Omental fat pad (tissue), 4 donors: Measurements from ENCODE around the gene AKAP1. TPM values are rescaled to one million over a fixed set of nuclear protein-coding genes. Genes with fewer than 3 reads are reported as not detected.

ENCODE experiments used
- ATAC-seq: fragments of 150-250 bp; one replicate; pipeline ENCODE4 v1.9.1; 2016; ENCODE audit warnings: mild to moderate bottlenecking, moderate library complexity; ENCODE audit not compliant: low FRiP score
- DNase-seq: peaks from one replicate; pipeline ENCODE4 v3.0.0-alpha.2; 2019; ENCODE audit warnings: low spot score
- total RNA-seq, 4 donors: library from RNA; depleted of rRNA; stranded (reverse); fragments of >200 nt; gene quantifications; one replicate each; pipeline ENCODE4 v1.1.0, GENCODE V29; 2016
- TF ChIP-seq, protein P1 (sequence below), 3 donors: fragments of 450-650 bp; IDR thresholded peaks; one replicate each; pipeline ENCODE4 v1.5.1; 2016 to 2017; ENCODE audit warnings: antibody characterized with exemption in 3 of 3, mild to moderate bottlenecking in 3 of 3, moderate library complexity in 2 of 3

AKAP1 gene
- total RNA-seq, 4 donors from 2014 or later, result 29.4 to 89.0 (median 36.1) TPM

DNA sequence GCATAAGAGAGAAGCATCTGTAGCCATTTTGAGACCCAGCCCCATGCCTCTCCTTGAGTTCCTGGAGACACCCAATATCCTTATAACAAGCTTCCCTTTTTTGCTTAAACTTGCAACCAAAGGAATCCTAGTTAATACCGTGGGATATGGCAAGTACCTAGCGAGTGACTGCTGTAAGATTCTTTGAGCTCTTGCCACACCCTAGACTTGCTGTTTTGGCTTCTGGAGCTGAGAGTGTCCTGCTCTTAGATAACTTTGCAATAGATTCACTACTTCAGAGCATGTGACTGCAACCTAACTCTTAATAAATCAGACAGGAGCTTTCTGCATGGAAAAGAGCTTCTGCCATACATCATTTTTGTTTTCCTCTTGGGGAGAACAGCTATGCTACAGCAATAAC is 58.3 kb downstream of the AKAP1 start:
- TF ChIP-seq, protein P1, sequence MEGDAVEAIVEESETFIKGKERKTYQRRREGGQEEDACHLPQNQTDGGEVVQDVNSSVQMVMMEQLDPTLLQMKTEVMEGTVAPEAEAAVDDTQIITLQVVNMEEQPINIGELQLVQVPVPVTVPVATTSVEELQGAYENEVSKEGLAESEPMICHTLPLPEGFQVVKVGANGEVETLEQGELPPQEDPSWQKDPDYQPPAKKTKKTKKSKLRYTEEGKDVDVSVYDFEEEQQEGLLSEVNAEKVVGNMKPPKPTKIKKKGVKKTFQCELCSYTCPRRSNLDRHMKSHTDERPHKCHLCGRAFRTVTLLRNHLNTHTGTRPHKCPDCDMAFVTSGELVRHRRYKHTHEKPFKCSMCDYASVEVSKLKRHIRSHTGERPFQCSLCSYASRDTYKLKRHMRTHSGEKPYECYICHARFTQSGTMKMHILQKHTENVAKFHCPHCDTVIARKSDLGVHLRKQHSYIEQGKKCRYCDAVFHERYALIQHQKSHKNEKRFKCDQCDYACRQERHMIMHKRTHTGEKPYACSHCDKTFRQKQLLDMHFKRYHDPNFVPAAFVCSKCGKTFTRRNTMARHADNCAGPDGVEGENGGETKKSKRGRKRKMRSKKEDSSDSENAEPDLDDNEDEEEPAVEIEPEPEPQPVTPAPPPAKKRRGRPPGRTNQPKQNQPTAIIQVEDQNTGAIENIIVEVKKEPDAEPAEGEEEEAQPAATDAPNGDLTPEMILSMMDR (IDR thresholded peaks at IDR 0.05), result no peak
- ATAC-seq (no peak), DNase-seq (no peak)

DNA sequence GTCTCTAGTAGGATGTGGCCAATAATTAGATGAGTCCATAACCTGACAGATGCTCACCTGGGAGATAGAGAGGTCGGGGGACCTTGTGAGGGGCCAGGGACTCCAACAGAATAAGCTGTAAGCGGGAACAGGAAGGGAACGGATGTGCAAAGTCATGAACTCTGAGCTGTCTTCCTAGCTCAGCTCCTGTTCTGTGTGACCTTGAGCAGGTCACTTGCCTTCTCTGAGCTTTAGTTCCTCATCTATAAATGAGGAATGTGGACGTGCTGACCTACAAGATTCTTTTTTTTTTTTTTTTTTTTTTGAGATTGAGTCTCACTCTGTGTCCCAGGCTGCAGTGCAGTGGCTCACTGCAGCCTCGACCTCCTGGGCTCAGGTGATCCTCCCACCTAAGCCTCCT is 58.9 kb downstream of the AKAP1 start:
- no peak for DNase-seq
- TF ChIP-seq, protein P1 (IDR thresholded peaks at IDR 0.05), result no peak
- no peak for ATAC-seq

DNA sequence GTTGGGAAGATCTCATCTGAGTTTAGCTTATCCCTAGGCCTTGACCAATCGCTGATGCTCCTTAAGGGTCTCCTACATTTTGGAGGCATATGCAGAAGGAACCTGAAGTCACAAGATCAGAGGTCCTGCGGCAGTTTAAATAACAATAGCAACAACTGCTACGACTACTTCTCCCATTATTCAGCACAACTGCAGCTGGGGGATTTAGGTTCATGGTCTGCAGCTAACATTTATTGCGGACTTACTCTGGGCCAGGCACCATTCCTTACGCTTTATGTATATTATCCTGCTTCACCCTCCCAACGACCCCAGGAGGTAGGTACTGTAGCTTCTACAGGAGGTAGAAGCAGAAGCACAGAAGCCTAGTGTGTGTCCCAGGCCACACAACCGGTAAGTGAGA is 59.5 kb downstream of the AKAP1 start:
- no peak for ATAC-seq
- TF ChIP-seq, protein P1 (IDR thresholded peaks at IDR 0.05), result no peak
- no peak for DNase-seq

DNA sequence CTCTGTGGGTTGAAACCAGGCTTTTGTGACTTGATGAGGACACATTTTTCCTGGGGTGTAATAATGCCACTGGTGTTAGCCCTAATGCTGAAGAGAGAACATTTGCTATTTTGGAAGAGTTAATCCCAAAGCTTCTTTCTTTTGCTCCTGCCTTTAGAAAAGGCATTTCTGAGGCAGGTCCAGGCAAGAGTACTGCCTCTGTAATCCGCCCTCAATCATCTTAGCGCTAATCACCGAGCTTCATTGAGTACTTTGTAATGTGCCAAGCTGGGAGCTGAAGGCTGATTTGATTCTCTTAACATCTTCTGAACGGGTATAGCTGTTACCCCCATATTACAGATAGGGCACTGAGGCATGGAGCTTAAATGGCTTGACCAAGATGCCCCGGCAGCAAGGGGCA is 60.3 kb downstream of the AKAP1 start:
- TF ChIP-seq, protein P1 (IDR thresholded peaks at IDR 0.05), result no peak
- ATAC-seq (no peak), DNase-seq (no peak)

DNA sequence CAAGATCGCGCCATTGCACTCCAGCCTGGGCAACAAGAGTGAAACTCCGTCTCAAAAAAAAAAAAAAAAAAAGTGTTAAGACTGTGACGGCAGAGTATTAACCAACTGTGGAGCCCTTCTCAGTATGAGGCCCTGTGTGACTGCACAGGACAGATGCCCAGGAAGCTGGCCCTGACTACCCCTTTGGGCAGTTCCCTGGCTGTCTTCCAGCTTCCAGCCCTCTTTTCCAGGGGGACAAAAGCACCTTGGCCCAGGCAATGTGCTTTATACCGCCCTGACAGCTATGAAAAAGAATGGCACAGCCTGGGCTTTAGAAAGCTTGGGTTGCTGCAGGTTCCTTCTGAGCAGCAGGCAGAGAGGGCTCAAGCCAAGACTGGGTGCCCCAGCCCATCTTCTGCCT is 61.2 kb downstream of the AKAP1 start:
- TF ChIP-seq, protein P1 (IDR thresholded peaks at IDR 0.05), result no peak
- ATAC-seq, result no peak

DNA sequence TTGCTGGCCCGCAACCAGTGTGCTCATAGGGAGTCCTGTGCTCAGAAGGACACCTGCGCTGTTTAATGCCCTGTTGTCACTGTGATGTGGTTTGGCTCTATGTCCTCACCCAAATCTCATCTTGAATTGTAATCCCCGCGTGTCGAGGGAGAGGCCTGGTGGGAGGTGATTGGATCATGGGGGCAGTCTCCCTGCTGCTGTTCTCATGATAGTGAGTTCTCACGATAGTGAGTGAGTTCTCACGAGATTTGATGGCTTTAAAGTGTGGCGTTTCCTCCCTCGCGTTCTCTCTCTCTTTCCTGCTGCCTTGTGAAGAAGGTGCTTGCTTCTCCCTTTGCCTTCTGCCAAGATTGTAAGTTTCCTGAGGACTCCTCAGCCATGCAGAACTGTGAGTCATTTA is 66.8 kb downstream of the AKAP1 start:
- TF ChIP-seq, protein P1 (IDR thresholded peaks at IDR 0.05), result no peak
- DNase-seq (no peak), ATAC-seq (no peak)

More for the DNA sequence above, 61.2 kb downstream of the AKAP1 start:
- DNase-seq, result no peak

DNA sequence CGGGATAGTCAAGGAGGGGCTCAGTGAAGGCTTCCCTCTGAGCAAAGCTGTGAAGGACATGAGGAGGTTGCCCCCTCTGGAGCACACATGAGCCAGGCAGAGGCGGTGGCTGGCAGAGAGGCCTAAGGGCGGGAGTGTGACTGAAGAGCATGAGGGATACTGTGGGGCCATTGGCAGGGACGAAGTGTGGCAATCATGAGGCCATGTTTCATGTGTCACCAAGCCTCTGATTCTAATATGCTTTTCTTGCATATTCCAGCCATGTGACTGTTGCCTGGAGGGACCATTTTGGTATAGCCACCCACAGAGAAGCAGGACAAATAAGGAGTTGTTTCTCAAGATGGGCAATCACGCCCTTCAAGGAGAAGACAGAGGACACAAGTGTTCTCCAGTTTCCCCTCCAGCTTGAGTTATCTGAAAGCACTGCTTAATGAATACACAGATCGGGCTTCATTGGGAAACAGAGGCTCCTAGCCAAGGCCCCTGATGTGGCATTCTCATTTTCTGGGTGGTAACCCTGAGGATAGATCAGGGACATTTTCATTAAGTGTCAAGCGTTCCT is 68.0 kb downstream of the AKAP1 start:
- TF ChIP-seq, protein P1 (IDR thresholded peaks at IDR 0.05), result no peak
- DNase-seq (no peak), ATAC-seq (no peak)
